AG10803 (cell line): Measurements from ENCODE around the gene ZDHHC11B.
"Not testable (repeated sequence)": the region's sequence is repeated elsewhere in the genome, so short reads cannot be mapped to it uniquely, and the experiment has no call there.

Experiments
- DNase-seq: peaks from one replicate; pipeline ENCODE4 v3.0.0; 2010; ENCODE audit warnings: low read depth
- H3K4me3 ChIP-seq: 2 replicates; pipeline ENCODE4 v1.5.1; 2011; ENCODE audit warnings: mild to moderate bottlenecking, low read length, control low read depth
- TF ChIP-seq, protein P1 (sequence below): conservative IDR thresholded peaks from 2 replicates; pipeline ENCODE4 v1.5.1; 2011; ENCODE audit warnings: mild to moderate bottlenecking, low read length, control low read depth, inconsistent platforms

ZDHHC11B gene

DNA sequence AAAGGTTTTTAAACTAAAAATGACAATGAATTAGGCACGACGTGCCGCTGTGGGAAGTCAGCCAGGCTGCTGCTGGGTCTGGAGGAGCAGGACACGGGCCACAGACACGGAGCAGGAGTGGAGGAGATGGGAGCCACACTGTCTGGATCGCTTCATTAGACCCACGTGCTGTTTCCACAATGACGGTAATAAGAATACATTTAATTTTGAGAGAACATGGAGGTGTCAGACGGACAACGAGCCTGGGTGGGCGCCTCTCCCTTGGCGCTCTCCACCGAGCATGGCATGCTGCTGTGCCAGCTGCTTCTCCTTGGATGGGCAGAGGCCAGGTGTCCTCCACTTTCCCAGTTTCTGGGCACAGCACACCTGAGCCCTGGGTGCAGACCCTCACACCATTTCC is 103.7 kb downstream of the ZDHHC11B start:
- not testable (repeated sequence) for H3K4me3 ChIP-seq, DNase-seq

DNA sequence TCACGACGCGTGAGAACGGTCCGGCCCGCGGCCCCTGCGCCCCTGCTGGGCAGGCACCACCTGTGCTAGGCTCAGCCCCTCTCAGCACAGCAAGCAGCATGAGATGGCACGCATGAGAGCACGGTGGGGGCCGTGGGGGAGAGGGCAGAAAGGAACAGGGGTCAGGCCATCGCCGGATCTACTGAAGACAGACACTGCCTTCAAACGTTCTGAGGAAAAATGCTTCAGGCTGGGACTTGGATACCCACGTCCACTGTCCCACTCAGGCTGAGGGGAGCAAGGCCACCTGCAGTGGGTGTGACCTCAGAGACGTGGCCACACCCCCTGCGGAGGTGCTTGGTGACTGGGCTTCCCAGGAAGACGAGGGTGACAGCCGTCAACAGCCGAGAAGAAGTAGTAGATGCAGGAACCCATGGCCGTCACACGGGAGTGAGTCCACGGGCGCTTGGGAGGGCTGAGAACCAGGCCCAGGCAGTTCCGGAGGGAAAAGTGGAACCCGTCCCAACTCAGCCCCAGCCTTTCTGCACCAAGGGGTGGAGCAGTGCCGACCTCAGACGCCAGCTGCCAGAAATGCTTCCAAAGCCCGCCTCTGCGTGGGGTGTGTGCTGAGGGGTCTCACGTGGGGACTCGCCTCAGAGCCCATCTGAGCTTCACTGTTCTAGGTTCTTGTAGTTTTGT is 104.3 kb downstream of the ZDHHC11B start:
- not testable (repeated sequence) for H3K4me3 ChIP-seq, DNase-seq

DNA sequence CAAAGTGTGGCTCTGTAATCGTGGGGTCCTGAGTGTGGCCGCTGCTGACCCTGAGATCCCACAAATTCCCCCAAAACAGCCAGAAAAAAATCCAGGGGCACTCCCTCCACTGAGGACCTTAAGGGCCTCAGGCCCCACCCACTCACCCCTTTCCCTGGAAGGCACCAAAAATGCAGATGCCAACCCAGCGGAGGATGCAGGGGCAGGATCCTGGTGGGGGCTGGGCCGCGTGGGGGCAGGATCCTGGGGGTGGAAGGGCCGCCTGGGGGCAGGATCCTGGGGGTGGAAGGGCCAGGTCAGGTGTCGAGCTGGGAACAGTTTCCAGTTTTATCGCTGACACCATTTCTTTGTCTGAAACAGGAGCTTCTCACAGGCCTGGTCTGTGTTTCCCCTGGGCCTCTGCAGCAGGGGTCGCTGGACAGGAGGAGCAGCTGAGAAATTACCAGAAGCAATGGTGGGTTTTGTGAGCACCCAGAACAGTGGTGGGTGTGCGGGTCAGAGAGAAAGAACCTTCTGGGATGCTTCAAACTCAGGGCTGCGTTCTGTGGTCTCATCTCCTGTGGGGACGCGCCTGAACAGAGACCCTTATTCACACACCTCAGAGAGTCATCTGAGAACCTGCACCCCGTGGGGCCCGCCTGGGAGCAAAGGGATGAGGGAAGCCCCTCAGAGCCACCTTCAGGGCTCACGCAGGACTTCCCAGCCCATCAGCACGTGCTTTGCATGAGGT is 105.2 kb downstream of the ZDHHC11B start:
- H3K4me3 ChIP-seq, DNase-seq: not testable (repeated sequence)

DNA sequence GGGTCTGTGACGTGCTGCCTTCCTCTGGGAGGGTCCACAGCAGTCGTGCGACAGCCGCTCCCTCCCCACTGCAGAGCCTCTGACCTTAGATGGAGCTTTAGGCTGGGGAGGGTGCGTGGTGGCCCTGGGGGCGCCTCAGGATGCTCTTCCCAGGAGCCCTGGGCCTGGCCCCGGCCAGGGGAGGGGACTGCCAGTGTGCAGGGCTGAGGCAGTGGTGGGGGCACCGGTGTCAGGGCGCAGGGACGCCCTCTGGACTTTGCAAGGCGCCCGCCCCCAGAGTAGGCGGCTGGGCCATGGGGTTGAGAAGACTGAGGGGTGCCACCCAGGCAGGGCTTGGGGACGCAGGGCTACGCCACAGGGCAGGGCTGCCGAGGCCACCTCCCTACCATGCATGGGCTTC is 106.0 kb downstream of the ZDHHC11B start:
- H3K4me3 ChIP-seq, DNase-seq: not testable (repeated sequence)

DNA sequence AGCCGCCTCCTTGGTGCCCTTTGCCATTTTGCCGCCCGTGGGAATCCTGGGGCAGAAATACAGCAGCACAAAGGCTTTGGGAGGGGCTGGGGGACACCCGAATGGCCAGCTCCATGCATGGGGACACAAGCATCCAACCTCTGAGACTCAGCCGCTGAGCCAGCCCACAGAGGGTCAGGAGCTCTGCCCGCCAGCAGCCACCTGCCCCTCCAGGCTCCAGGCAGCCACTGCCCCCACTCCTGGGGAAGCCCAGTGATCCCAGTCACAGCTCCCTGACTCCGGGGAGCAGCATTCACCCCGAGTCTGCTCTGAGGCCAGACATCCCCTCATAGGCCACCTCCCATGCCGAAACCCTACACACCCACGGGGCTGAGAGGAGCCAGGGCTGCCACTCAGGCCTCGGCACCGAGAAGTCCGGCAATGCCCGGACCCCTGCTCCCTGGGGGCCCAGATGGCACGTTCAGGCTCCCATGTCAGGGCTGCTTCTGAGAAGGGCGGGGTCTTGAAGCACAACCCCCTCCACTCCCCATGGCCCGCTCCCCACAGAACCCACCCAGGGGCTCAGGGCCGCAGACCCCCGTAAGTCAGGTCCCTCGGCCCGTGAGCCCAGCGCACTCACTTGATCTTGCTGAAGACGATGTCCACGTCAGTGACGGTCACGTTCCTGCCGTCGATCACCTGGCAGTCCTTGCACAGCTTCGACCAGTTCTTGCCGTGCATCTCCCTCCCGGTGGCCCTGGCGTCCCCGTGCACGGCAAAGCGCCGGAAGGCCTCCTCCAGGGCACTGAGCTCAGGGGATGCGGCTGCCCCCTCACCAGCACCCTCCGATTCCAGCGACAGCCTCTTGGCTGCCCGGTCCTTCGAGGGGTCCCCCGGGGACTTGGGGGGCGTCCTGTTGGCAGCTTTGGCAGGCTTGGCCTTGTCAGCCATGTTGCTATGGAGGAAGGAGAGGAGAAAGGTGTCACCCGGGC is 107.1 kb downstream of the ZDHHC11B start:
- TF ChIP-seq, protein P1, sequence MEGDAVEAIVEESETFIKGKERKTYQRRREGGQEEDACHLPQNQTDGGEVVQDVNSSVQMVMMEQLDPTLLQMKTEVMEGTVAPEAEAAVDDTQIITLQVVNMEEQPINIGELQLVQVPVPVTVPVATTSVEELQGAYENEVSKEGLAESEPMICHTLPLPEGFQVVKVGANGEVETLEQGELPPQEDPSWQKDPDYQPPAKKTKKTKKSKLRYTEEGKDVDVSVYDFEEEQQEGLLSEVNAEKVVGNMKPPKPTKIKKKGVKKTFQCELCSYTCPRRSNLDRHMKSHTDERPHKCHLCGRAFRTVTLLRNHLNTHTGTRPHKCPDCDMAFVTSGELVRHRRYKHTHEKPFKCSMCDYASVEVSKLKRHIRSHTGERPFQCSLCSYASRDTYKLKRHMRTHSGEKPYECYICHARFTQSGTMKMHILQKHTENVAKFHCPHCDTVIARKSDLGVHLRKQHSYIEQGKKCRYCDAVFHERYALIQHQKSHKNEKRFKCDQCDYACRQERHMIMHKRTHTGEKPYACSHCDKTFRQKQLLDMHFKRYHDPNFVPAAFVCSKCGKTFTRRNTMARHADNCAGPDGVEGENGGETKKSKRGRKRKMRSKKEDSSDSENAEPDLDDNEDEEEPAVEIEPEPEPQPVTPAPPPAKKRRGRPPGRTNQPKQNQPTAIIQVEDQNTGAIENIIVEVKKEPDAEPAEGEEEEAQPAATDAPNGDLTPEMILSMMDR: no peak
- no peak for DNase-seq
- H3K4me3 ChIP-seq: no peak overlapping the region

DNA sequence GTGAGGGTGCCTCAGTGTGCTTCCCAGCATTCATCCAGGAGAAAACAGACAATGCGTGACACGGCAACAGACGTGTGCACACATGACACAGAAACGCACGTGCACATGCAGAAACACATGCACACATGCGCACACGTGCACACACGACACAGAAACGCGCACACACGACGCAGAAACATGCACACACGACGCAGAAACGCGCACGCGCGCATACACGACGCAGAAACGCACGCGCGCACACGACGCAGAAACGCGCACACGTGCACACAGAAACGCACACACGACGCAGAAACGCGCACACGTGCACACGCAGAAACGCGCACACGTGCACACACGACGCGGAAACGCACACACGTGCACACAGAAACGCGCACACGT is 107.8 kb downstream of the ZDHHC11B start:
- no peak for DNase-seq
- no peak overlapping the region for H3K4me3 ChIP-seq
- TF ChIP-seq, protein P1: no peak

DNA sequence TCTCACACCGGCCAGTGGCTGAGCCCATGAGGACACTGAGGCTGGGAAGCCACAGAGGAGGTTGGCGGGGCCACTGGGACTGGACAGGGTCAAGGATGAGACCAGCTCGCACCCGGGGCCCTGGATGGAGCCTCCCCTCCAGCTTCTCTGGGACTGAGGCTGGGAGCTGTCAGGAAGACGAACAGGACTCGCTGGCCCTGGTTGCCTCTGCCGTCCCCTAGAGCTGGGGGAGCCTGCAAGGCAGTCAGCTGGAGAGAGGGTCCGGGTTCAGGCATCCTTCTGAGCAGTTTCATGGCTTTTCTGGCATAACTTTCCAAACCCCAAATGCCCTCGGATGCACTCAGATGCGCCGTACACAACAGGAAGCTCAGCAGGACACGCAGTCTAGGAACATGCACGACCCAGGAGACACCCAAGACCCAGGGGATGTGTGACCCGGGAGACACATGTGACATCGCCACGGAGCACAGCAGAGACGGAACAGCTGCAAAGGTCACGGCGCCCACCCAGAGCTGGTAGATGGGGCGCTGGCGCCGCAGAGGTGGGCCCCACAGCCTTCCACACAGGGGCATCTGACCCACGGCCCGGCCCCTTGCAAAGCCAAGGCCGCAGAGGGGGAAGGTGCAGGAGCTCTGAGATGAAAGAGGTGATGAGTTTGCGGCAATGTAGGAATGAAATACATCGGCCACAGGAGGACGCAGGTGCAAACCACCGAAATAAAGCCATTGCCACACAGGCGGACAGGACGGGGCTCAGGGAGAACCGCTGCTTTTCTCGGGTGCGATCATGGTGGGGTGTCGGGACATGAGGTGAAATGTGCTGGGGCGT is 108.4 kb downstream of the ZDHHC11B start:
- TF ChIP-seq, protein P1: no peak
- no peak for DNase-seq
- no peak overlapping the region for H3K4me3 ChIP-seq

DNA sequence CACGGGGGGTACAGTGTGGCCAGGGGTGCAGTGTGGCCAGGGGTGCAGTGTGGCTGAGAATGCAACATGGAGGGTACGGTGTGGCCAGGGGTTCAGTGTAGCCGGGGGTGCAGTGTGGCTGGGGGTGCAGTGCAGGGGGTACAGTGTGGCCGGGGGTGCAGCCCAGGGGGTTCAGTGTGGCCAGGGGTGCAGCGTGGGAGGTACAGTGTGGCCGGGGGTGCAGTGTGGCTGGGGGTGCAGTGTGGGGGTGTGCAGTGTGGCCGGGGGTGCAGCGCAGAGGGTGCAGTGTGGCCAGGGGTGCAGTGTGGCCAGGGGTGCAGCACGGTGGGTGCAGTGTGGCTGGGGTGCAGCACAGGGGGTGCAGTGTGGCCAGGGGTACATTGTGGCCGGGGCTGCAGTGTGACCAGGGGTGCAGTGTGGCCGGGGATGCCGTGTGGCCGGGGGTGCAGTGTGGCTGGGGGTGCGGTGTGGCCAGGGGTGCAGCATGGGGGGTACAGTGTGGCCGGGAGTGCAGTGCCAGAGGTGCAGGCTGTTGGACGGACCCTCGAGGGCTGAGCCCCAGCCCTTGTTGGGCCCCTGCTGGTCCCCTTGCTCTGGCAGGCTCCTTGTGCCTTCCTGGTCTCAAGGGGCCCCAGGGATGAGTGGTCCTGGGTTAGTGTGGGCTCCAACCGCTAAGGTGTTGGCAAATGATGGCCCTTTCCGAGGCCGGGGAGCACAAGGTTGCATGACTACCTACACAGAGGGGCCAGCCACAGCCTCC is 109.2 kb downstream of the ZDHHC11B start:
- DNase-seq: no peak
- no peak overlapping the region for H3K4me3 ChIP-seq
- TF ChIP-seq, protein P1: no peak
